Liver (tissue), 9 donors: ENCODE results near the gene CRYGA. TPM values are rescaled to one million over a fixed set of nuclear protein-coding genes. Genes with fewer than 3 reads are reported as not detected.

Experiments
- DNase-seq: peaks from one replicate; pipeline ENCODE4 v3.0.0-alpha.2; 2017; ENCODE audit warnings: low spot score
- H3K27ac ChIP-seq, 2 donors: one replicate each; pipeline ENCODE4 v1.7.0; 2013; ENCODE audit warnings: inconsistent platforms in 2 of 2, low read length in 2 of 2, control low read depth in 1 of 2, low read depth in 1 of 2, mild to moderate bottlenecking in 1 of 2
- H3K27me3 ChIP-seq, 4 donors: one replicate each; pipeline versions ENCODE4 v1.6.1 to v1.7.0; 2013; ENCODE audit warnings: low read length in 3 of 4, inconsistent platforms in 1 of 4, mild to moderate bottlenecking in 1 of 4, moderate library complexity in 1 of 4; ENCODE audit not compliant: control insufficient read depth in 4 of 4, insufficient read depth in 4 of 4
- H3K36me3 ChIP-seq, 4 donors: one replicate each; pipeline versions ENCODE4 v1.6.1 to v1.7.0; 2013; ENCODE audit warnings: low read length in 3 of 4, mild to moderate bottlenecking in 3 of 4, low read depth in 1 of 4, moderate library complexity in 1 of 4; ENCODE audit not compliant: control insufficient read depth in 4 of 4, insufficient read depth in 3 of 4
- H3K4me1 ChIP-seq, 4 donors: one replicate each; pipeline versions ENCODE4 v1.6.1 to v1.7.0; 2013; ENCODE audit warnings: low read length in 3 of 4, mild to moderate bottlenecking in 3 of 4, moderate library complexity in 1 of 4; ENCODE audit not compliant: control insufficient read depth in 4 of 4, insufficient read depth in 4 of 4
- H3K4me3 ChIP-seq, 3 donors: one replicate each; pipeline versions ENCODE4 v1.6.1 to v1.7.0; 2013; ENCODE audit warnings: low read length in 3 of 3, control low read depth in 1 of 3, low read depth in 1 of 3, mild to moderate bottlenecking in 1 of 3
- H3K9ac ChIP-seq, 2 donors: one replicate each; pipeline ENCODE4 v1.7.0; 2013; ENCODE audit warnings: low read length in 2 of 2, mild to moderate bottlenecking in 2 of 2, moderate library complexity in 2 of 2, control low read depth in 1 of 2, low read depth in 1 of 2
- H3K9me3 ChIP-seq, 4 donors: one replicate each; pipeline versions ENCODE4 v1.6.1 to v1.7.0; 2013; ENCODE audit warnings: low read length in 3 of 4; ENCODE audit not compliant: control insufficient read depth in 4 of 4
- ATF3 ChIP-seq: IDR thresholded peaks from 2 replicates; pipeline ENCODE4 v1.6.1; 2016; ENCODE audit warnings: antibody characterized with exemption
- CTCF ChIP-seq: fragments of 150-350 bp; IDR thresholded peaks from 2 replicates; pipeline ENCODE4 v1.5.1; 2017; ENCODE audit warnings: improper control_type of control experiment, low read depth, low read length; ENCODE audit not compliant: missing input control
- FOXA1 ChIP-seq: IDR thresholded peaks from 2 replicates; pipeline ENCODE4 v1.6.1; 2016; ENCODE audit warnings: antibody characterized with exemption
- FOXA2 ChIP-seq: IDR thresholded peaks from 2 replicates; pipeline ENCODE4 v1.6.1; 2016; ENCODE audit warnings: antibody characterized with exemption
- GABPA ChIP-seq, 2 donors: IDR thresholded peaks in 1 of 2; conservative IDR thresholded peaks in 1 of 2; 2 replicates each; pipeline ENCODE4 v1.6.1; 2016; ENCODE audit warnings: antibody characterized with exemption in 2 of 2, mild to moderate bottlenecking in 1 of 2, moderate library complexity in 1 of 2
- JUND ChIP-seq, 2 donors: IDR thresholded peaks; 2 replicates each; pipeline ENCODE4 v1.6.1; 2016; ENCODE audit warnings: antibody characterized with exemption in 2 of 2
- NR2F2 ChIP-seq: IDR thresholded peaks from 2 replicates; pipeline ENCODE4 v1.6.1; 2016; ENCODE audit warnings: antibody characterized with exemption
- RAD21 ChIP-seq, 2 donors: IDR thresholded peaks; 2 replicates each; pipeline ENCODE4 v1.6.1; 2016; ENCODE audit warnings: antibody characterized with exemption in 2 of 2, mild to moderate bottlenecking in 2 of 2
- RXRA ChIP-seq, 2 donors: IDR thresholded peaks; 2 replicates each; pipeline ENCODE4 v1.6.1; 2017 to 2018; ENCODE audit warnings: antibody characterized with exemption in 2 of 2, mild to moderate bottlenecking in 1 of 2
- SP1 ChIP-seq: IDR thresholded peaks from 2 replicates; pipeline ENCODE4 v1.6.1; 2018; ENCODE audit warnings: antibody characterized with exemption, mild to moderate bottlenecking
- TAF1 ChIP-seq: conservative IDR thresholded peaks from 2 replicates; pipeline ENCODE4 v1.6.1; 2016; ENCODE audit warnings: antibody characterized with exemption, mild to moderate bottlenecking
- WGBS: extraction: QIAGEN DNeasy Blood & Tissue Kit; methylation state at CpG from one replicate; pipeline ENCODE4 v1.1.7; 2013; 5-methylcytosine and 5-hydroxymethylcytosine counted together
- polyA plus RNA-seq, 2 donors: library from polyadenylated mRNA; stranded (reverse) in 1 of 2; unstranded in 1 of 2; fragments of 200-250 nt in 1 of 2; fragments of >200 nt in 1 of 2; fragmentation: Nextera tagmentation in 1 of 2; extraction: Ambion mirVana in 1 of 2; gene quantifications; one replicate each; pipeline versions ENCODE4 v1.2.1 to v1.2.3, GENCODE V29; 2013 to 2015
- total RNA-seq, 2 donors: library from RNA; depleted of rRNA; stranded (reverse); fragments of >200 nt; gene quantifications; one replicate each; pipeline ENCODE4 v1.2.3, GENCODE V29; 2014
- TF ChIP-seq, protein P1 (sequence below): IDR thresholded peaks from 2 replicates; pipeline ENCODE4 v1.6.1; 2016; ENCODE audit warnings: antibody characterized with exemption
- TF ChIP-seq, protein P2 (sequence below): IDR thresholded peaks from 2 replicates; pipeline ENCODE4 v1.6.1; 2016; ENCODE audit warnings: antibody characterized with exemption, mild to moderate bottlenecking
- TF ChIP-seq, protein P3 (sequence below): IDR thresholded peaks from 2 replicates; pipeline ENCODE4 v1.6.1; 2016; ENCODE audit warnings: antibody characterized with exemption
- donor health status: healthy.
- donor health status: healthy.
- donor health status: healthy.
- donor health status: healthy.
- donor health status: healthy.

The CRYGA gene
- total and polyA plus RNA-seq, 4 donors: not detected

DNA sequence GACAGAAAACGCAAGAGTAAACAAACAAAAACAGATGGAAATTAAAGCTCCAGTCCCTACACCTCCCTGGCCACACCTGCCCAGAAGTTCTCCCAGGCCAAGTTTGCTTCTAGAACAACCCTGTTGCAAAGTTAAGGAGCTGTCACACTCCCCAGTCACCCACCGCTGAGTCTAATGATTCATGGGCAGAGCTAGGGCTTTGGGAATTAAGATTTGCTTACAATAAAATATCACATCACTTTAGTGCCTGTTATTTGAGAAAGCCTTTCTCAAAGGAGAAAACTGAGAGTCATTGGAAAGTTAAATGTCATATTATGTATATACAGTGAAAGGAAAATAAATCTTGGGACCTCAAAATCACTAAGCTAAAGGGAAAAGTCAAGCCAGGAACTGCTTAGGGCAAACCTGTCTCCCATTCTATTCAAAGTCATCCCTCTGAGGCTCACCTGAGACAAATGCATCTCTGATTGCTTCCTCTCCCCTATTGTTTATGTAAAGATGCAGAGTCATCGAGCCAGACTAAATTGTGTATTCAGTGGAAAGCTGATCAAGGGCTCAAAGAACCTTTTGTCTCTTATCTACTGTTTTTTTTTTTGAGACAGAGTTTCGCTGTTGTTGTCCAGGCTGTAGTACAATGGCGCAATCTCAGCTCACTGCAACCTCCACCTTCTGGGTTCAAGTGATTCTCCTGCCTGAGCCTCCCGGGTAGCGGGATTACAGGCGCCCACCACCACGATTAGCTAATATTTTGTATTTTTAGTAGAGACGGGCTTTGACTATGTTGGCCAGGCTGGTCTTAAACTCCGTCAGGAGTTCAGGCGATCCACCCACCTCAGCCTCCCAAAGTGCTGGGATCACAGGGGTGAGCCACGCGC, 20.2 kb downstream of the CRYGA start:
- Histone ChIP-seq H3K27ac (no peak overlapping the region), H3K9me3 (no peaks in the 10 kb centered on the region), H3K4me1 (no peaks in the 10 kb centered on the region), H3K36me3 (no peaks in the 10 kb centered on the region), H3K4me3 (no peak overlapping the region), H3K27me3 (peaks cover 0 to 4% (median 0%) of the 10 kb centered on the region in 4 donors), H3K9ac (no peak overlapping the region)
- no peak for TF ChIP-seq SP1
- no peak for TF ChIP-seq GABPA (IDR thresholded peaks at IDR 0.05 in 1 of 2, conservative IDR thresholded peaks at IDR 0.05 in 1 of 2)
- TF ChIP-seq, protein P1, sequence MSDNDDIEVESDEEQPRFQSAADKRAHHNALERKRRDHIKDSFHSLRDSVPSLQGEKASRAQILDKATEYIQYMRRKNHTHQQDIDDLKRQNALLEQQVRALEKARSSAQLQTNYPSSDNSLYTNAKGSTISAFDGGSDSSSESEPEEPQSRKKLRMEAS: no peak
- TF ChIP-seq CTCF: no peak
- TF ChIP-seq JUND (IDR thresholded peaks at IDR 0.05): no peak
- TF ChIP-seq, protein P2, sequence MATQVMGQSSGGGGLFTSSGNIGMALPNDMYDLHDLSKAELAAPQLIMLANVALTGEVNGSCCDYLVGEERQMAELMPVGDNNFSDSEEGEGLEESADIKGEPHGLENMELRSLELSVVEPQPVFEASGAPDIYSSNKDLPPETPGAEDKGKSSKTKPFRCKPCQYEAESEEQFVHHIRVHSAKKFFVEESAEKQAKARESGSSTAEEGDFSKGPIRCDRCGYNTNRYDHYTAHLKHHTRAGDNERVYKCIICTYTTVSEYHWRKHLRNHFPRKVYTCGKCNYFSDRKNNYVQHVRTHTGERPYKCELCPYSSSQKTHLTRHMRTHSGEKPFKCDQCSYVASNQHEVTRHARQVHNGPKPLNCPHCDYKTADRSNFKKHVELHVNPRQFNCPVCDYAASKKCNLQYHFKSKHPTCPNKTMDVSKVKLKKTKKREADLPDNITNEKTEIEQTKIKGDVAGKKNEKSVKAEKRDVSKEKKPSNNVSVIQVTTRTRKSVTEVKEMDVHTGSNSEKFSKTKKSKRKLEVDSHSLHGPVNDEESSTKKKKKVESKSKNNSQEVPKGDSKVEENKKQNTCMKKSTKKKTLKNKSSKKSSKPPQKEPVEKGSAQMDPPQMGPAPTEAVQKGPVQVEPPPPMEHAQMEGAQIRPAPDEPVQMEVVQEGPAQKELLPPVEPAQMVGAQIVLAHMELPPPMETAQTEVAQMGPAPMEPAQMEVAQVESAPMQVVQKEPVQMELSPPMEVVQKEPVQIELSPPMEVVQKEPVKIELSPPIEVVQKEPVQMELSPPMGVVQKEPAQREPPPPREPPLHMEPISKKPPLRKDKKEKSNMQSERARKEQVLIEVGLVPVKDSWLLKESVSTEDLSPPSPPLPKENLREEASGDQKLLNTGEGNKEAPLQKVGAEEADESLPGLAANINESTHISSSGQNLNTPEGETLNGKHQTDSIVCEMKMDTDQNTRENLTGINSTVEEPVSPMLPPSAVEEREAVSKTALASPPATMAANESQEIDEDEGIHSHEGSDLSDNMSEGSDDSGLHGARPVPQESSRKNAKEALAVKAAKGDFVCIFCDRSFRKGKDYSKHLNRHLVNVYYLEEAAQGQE: no peak
- TF ChIP-seq, protein P3, sequence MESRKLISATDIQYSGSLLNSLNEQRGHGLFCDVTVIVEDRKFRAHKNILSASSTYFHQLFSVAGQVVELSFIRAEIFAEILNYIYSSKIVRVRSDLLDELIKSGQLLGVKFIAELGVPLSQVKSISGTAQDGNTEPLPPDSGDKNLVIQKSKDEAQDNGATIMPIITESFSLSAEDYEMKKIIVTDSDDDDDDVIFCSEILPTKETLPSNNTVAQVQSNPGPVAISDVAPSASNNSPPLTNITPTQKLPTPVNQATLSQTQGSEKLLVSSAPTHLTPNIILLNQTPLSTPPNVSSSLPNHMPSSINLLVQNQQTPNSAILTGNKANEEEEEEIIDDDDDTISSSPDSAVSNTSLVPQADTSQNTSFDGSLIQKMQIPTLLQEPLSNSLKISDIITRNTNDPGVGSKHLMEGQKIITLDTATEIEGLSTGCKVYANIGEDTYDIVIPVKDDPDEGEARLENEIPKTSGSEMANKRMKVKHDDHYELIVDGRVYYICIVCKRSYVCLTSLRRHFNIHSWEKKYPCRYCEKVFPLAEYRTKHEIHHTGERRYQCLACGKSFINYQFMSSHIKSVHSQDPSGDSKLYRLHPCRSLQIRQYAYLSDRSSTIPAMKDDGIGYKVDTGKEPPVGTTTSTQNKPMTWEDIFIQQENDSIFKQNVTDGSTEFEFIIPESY: no peak
- TF ChIP-seq NR2F2: no peak
- no peak for TF ChIP-seq FOXA2
- TF ChIP-seq ATF3: no peak
- no peak for DNase-seq
- 79% methylated on average over 14 of the region's 14 CpGs for WGBS

DNA sequence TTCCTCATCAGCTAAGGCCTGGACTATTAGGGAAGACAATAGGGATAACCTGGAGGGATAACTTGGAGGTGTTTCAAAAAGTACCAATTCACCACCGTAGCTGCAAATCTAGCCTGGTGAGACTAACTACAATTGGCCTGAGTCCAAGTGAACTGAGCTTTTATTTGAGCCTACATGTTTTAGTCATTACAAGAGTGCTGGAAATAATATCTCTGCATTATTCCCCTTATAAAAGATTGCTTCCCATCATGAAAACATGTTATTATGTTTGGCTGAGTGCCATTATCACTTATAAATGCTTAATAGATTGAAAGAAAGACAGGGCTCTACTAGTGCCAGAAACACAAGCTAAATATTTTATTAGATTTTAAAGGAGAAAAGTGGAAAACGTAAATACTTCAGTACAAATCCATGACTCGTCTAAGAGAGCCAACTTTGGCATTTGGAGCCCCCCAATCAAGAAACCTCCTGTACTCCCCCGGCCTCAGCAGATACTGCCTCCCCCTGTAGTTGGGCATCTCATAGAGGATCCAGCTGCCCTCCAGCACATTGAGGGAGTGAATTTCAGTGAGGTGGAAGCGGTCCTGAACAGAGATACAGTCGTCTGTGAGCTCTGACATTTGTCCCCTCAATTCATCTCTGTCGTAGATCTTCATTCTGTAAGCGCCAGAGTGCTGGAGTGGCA, 21.0 kb downstream of the CRYGA start:
- Histone ChIP-seq H3K27ac (no peak overlapping the region), H3K36me3 (no peaks in the 10 kb centered on the region), H3K4me3 (no peak overlapping the region), H3K9me3 (no peaks in the 10 kb centered on the region), H3K4me1 (no peaks in the 10 kb centered on the region), H3K9ac (no peak overlapping the region), H3K27me3 (no peaks in the 10 kb centered on the region)
- WGBS: 61% methylated on average over 8 of the region's 8 CpGs
- no peak for DNase-seq
- TF ChIP-seq FOXA1 (no peak), GABPA (IDR thresholded peaks at IDR 0.05 in 1 of 2, conservative IDR thresholded peaks at IDR 0.05 in 1 of 2) (no peak), ATF3 (no peak), FOXA2 (no peak), RXRA (IDR thresholded peaks at IDR 0.05) (no peak), TAF1 (no peak), RAD21 (IDR thresholded peaks at IDR 0.05) (no peak), JUND (IDR thresholded peaks at IDR 0.05) (no peak)
- TF ChIP-seq, protein P2: no peak
- TF ChIP-seq, protein P3: no peak
